Calu3 (cell line): ENCODE measurements around the gene NPR3. TPM values are rescaled to one million over a fixed set of nuclear protein-coding genes. Genes with fewer than 3 reads are reported as not detected.

Experiments used
- BruUV-seq: library from RNA; stranded (reverse); fragments of 400-500 nt; replicated peaks from 2 replicates; lab custom pipeline; 2021; lab: Mats Ljungman, UMichigan
- CTCF ChIA-PET: fragments of 300-600 bp; sonication (Branson Sonifier 250); formaldehyde crosslinking; loops from one replicate; lab custom pipeline; 2022; ENCODE audit warnings: antibody characterized with exemption; lab: Charles Lee
- DNase-seq: peaks from one replicate; pipeline ENCODE4 v3.0.0; 2022
- H3K27ac Mint-ChIP-seq: one replicate; pipeline ENCODE4 v1.8.0; 2022; ENCODE audit warnings: mixed read lengths; ENCODE audit not compliant: unreplicated experiment
- H3K27me3 Mint-ChIP-seq: one replicate; pipeline ENCODE4 v1.8.0; 2022; ENCODE audit warnings: mixed read lengths; ENCODE audit not compliant: unreplicated experiment
- H3K36me3 Mint-ChIP-seq: one replicate; pipeline ENCODE4 v1.8.0; 2022; ENCODE audit warnings: mild to moderate bottlenecking, moderate library complexity, mixed read lengths; ENCODE audit not compliant: insufficient read depth, unreplicated experiment
- H3K4me1 Mint-ChIP-seq: one replicate; pipeline ENCODE4 v1.8.0; 2022; ENCODE audit warnings: mild to moderate bottlenecking, low read depth, mixed read lengths; ENCODE audit not compliant: unreplicated experiment
- H3K4me3 Mint-ChIP-seq: one replicate; pipeline ENCODE4 v1.8.0; 2022; ENCODE audit warnings: mild to moderate bottlenecking, low read depth, moderate library complexity, mixed read lengths; ENCODE audit not compliant: unreplicated experiment
- H3K9me3 Mint-ChIP-seq: one replicate; pipeline ENCODE4 v1.8.0; 2022; ENCODE audit warnings: low read depth, mixed read lengths; ENCODE audit not compliant: unreplicated experiment
- CTCF ChIP-seq: fragments of 200-600 bp; IDR thresholded peaks from one replicate; pipeline ENCODE4 v1.8.0; 2022; ENCODE audit warnings: antibody characterized with exemption; ENCODE audit not compliant: unreplicated experiment
- intact Hi-C: fragments of 100-400 bp; cut with micrococcal nuclease; formaldehyde crosslinking; loops from one replicate; pipeline ENCODE4 v1.10.0; 2022; ENCODE audit not compliant: unreplicated experiment
- total RNA-seq: library from RNA; stranded (reverse); gene quantifications from 2 replicates; pipeline ENCODE4 v1.2.3, GENCODE V29; 2022

The NPR3 gene
- total RNA-seq, 1 experiment from 2014 or later: 0.19 TPM

GRCh38 chr5:32683125-32683524 lies 28.0 kb upstream of the NPR3 start:
- peaks cover 17% of the 10 kb centered on the region for H3K9me3 Mint-ChIP-seq
- no peak for DNase-seq
- no peaks in the 10 kb centered on the region for H3K36me3 Mint-ChIP-seq
- no TSS peak for BruUV-seq
- CTCF ChIA-PET: no interaction called here
- no peak overlapping the region for H3K27ac Mint-ChIP-seq
- intact Hi-C loops: no loop called here
- H3K27me3 Mint-ChIP-seq: no peaks in the 10 kb centered on the region
- no peak overlapping the region for H3K4me3 Mint-ChIP-seq
- H3K4me1 Mint-ChIP-seq: peaks cover 38% of the 10 kb centered on the region
- no peak for TF ChIP-seq CTCF

GRCh38 chr5:32684260-32684659 lies 26.9 kb upstream of the NPR3 start:
- intact Hi-C loops: no loop called here
- Mint-ChIP-seq H3K4me1 (peaks cover 34% of the 10 kb centered on the region), H3K9me3 (peaks cover 17% of the 10 kb centered on the region), H3K36me3 (no peaks in the 10 kb centered on the region), H3K27ac (no peak overlapping the region), H3K27me3 (no peaks in the 10 kb centered on the region), H3K4me3 (no peak overlapping the region)
- CTCF ChIA-PET: no interaction called here
- TF ChIP-seq CTCF: no peak
- BruUV-seq: no TSS peak
- no peak for DNase-seq

- TF ChIP-seq CTCF: no peak
- peaks cover 12% of the 10 kb centered on the region for H3K9me3 Mint-ChIP-seq
- BruUV-seq: no TSS peak
- no peaks in the 10 kb centered on the region for H3K27me3 Mint-ChIP-seq
- CTCF ChIA-PET: interaction anchor here (1.0 kb wide), 1 partner anchor 9 kb away, joined by 3 read pairs; no protein-coding TSS in a partner anchor
- H3K27ac Mint-ChIP-seq: peak overlapping the region; percentile 20
- peaks cover 28% of the 10 kb centered on the region for H3K4me1 Mint-ChIP-seq
- DNase-seq: no peak
- H3K4me3 Mint-ChIP-seq: peak overlapping the region; percentile 3
- H3K36me3 Mint-ChIP-seq: no peaks in the 10 kb centered on the region
- intact Hi-C loops: loop anchor here (5.0 kb wide), 1 partner anchor 45 kb away; no protein-coding TSS in a partner anchor
These were observed 24.2 kb upstream of the NPR3 start for GRCh38 chr5:32686799-32687498.

- peaks cover 31% of the 10 kb centered on the region for H3K4me1 Mint-ChIP-seq
- H3K36me3 Mint-ChIP-seq: no peaks in the 10 kb centered on the region
- no TSS peak for BruUV-seq
- CTCF ChIA-PET: interaction anchor here (1.0 kb wide), 1 partner anchor 9 kb away, joined by 3 read pairs; no protein-coding TSS in a partner anchor
- no peak for TF ChIP-seq CTCF
- no peak overlapping the region for H3K4me3 Mint-ChIP-seq
- no peaks in the 10 kb centered on the region for H3K27me3 Mint-ChIP-seq
- intact Hi-C loops: loop anchor here (5.0 kb wide), 1 partner anchor 45 kb away; no protein-coding TSS in a partner anchor
- H3K9me3 Mint-ChIP-seq: peaks cover 12% of the 10 kb centered on the region
- no peak overlapping the region for H3K27ac Mint-ChIP-seq
- DNase-seq: peak; percentile 75
These were observed 23.7 kb upstream of the NPR3 start for GRCh38 chr5:32687499-32687831.
